NCI-H1417 treated with DMSO at 0.1 percent for 48 hours (cell line): Measurements from ENCODE around the gene KANSL1.

Experiments used
- DNase-seq: peaks from one replicate; lab custom pipeline; 2025; lab: John Stamatoyannopoulos, UW

KANSL1 gene

GRCh38 chr17:46080118-46081017 is 112.9 kb downstream of the KANSL1 start:
- DNase-seq: no peak

GRCh38 chr17:46078675-46079074 is 114.6 kb downstream of the KANSL1 start:
- DNase-seq: no peak

- no peak for DNase-seq
Measured at GRCh38 chr17:46074540-46074939, 118.7 kb downstream of the KANSL1 start.

- DNase-seq: no peak
Measured at GRCh38 chr17:46072998-46073397, 120.2 kb downstream of the KANSL1 start.

- DNase-seq: no peak
Measured at GRCh38 chr17:46071796-46072195, 121.4 kb downstream of the KANSL1 start.

GRCh38 chr17:46064460-46064859 is 128.8 kb downstream of the KANSL1 start:
- no peak for DNase-seq

- DNase-seq: no peak
Measured at GRCh38 chr17:46063241-46063640, 130.0 kb downstream of the KANSL1 start.

- DNase-seq: no peak
Measured at GRCh38 chr17:46061435-46061834, 131.8 kb downstream of the KANSL1 start.

- DNase-seq: no peak
Measured at GRCh38 chr17:46060461-46060860, 132.8 kb downstream of the KANSL1 start.

GRCh38 chr17:46059486-46059885 is 133.7 kb downstream of the KANSL1 start:
- no peak for DNase-seq

GRCh38 chr17:46057366-46057765 is 135.9 kb downstream of the KANSL1 start:
- no peak for DNase-seq

GRCh38 chr17:46056800-46057304 is 136.4 kb downstream of the KANSL1 start:
- DNase-seq: no peak

GRCh38 chr17:46053911-46054534 is 139.2 kb downstream of the KANSL1 start:
- no peak for DNase-seq

- no peak for DNase-seq
Measured at GRCh38 chr17:46049656-46050055, 143.6 kb downstream of the KANSL1 start.

- no peak for DNase-seq
Measured at GRCh38 chr17:46047856-46048255, 145.4 kb downstream of the KANSL1 start.

- no peak for DNase-seq
Measured at GRCh38 chr17:46047398-46047797, 145.8 kb downstream of the KANSL1 start.

- no peak for DNase-seq
Measured at GRCh38 chr17:46046957-46047356, 146.3 kb downstream of the KANSL1 start.

GRCh38 chr17:46045639-46046038 is 147.6 kb downstream of the KANSL1 start:
- DNase-seq: no peak

- DNase-seq: no peak
Measured at GRCh38 chr17:46044989-46045388, 148.2 kb downstream of the KANSL1 start.

- DNase-seq: no peak
Measured at GRCh38 chr17:46044286-46044928, 148.8 kb downstream of the KANSL1 start.

GRCh38 chr17:46043606-46044005 is 149.6 kb downstream of the KANSL1 start:
- no peak for DNase-seq

GRCh38 chr17:46042925-46043324 is 150.3 kb downstream of the KANSL1 start:
- no peak for DNase-seq

GRCh38 chr17:46042246-46042645 is 151.0 kb downstream of the KANSL1 start:
- no peak for DNase-seq
